ENCODE data around the gene KNOP1. TPM values are rescaled to one million over a fixed set of nuclear protein-coding genes. Genes with fewer than 3 reads are reported as not detected.

Gene KNOP1
- 22.3 TPM for total RNA-seq

GRCh38 chr16:19717741-19718623 is at the start of gene KNOP1, which contains the start of gene IQCK:
KNOP1 (minus strand) TSS chr16:19718227; CDS start chr16:19715035, 3,192 bp downstream.
IQCK (plus strand) TSS chr16:19718271; CDS start chr16:19718307, 36 bp downstream.

Other genes starting within 250 kb of the KNOP1 start
- 44.9 TPM for gene GDE1, start 196.1 kb downstream of the KNOP1 start, total RNA-seq
- gene CCP110, start 194.3 kb downstream of the KNOP1 start, total RNA-seq, result 73.2 TPM
- gene VPS35L, start 162.5 kb downstream of the KNOP1 start, total RNA-seq, result 48.8 TPM
- 30.6 TPM for gene IQCK, start within 50 bp of the KNOP1 start, total RNA-seq
- gene GPRC5B, start 166.6 kb upstream of the KNOP1 start, total RNA-seq, result 57.1 TPM